SU-DHL-6 (cell line): ENCODE measurements around the gene REEP5.

Experiments
- EZH2phosphoT487 ChIP-seq: fragments of 200-600 bp; sonication (generic), shearing (Covaris generic); conservative IDR thresholded peaks from 2 replicates; pipeline ENCODE4 v1.6.1; 2018; ENCODE audit warnings: mild to moderate bottlenecking, antibody characterized with exemption, low read length, moderate library complexity, mixed read lengths
- TF ChIP-seq, protein P1 (sequence below): fragments of 200-600 bp; sonication (generic); IDR thresholded peaks from one replicate; pipeline ENCODE4 v1.5.1; 2017; ENCODE audit warnings: antibody characterized with exemption, mild to moderate bottlenecking, low read length, moderate library complexity; ENCODE audit not compliant: insufficient read depth, poor library complexity, severe bottlenecking

DNA sequence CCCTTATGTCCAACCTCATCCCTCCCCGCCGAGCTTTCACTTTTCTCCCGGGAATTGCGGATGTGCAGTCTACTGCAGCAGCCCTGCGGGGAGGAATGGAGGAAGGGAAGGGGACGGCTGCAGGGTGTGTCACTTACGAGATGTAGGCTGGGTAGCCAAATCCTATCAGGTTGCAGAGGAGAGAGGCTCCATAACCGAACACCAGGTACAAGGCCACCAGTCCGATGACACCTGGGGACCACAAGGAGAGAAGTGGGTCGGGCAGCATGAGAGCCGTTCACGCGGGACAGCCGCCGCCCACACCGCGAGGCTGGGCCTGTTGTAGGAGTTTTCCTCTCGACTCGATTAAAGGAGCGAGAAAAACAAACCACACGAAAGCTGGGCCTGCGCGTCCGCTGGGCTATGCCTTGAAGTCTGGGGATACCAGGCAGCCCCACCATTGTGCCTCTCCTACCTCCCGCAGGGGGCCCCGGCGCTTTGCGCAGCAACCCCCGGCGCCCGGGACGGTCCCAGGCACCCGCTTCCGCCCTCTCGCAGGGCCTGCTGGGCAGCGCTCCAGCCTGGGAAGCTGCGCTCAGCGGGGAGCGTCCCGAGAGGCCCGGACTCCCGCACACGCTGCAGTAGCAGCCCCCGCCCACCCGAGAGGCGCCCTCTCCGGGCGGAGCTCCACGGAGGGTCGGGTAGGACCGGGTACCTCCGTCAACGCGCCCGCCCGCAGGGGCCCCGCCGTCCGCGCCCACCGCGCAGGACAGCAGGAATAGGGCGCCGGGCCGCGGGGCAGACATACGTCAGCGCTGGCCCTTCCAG lies 798 bp downstream of the REEP5 start:
- TF ChIP-seq, protein P1, sequence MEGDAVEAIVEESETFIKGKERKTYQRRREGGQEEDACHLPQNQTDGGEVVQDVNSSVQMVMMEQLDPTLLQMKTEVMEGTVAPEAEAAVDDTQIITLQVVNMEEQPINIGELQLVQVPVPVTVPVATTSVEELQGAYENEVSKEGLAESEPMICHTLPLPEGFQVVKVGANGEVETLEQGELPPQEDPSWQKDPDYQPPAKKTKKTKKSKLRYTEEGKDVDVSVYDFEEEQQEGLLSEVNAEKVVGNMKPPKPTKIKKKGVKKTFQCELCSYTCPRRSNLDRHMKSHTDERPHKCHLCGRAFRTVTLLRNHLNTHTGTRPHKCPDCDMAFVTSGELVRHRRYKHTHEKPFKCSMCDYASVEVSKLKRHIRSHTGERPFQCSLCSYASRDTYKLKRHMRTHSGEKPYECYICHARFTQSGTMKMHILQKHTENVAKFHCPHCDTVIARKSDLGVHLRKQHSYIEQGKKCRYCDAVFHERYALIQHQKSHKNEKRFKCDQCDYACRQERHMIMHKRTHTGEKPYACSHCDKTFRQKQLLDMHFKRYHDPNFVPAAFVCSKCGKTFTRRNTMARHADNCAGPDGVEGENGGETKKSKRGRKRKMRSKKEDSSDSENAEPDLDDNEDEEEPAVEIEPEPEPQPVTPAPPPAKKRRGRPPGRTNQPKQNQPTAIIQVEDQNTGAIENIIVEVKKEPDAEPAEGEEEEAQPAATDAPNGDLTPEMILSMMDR, result no peak
- TF ChIP-seq EZH2phosphoT487, result no peak
